ENCODE measurements around the gene LTBP2.

LTBP2 gene

GRCh38 chr14:74587363-74587707, 24.7 kb downstream of the LTBP2 start:
- no peak for DNase-seq

- DNase-seq = no peak
These were observed 25.2 kb downstream of the LTBP2 start for GRCh38 chr14:74586681-74587362.

- no peak for DNase-seq
These were observed 26.4 kb downstream of the LTBP2 start for GRCh38 chr14:74585406-74586335.

DNA sequence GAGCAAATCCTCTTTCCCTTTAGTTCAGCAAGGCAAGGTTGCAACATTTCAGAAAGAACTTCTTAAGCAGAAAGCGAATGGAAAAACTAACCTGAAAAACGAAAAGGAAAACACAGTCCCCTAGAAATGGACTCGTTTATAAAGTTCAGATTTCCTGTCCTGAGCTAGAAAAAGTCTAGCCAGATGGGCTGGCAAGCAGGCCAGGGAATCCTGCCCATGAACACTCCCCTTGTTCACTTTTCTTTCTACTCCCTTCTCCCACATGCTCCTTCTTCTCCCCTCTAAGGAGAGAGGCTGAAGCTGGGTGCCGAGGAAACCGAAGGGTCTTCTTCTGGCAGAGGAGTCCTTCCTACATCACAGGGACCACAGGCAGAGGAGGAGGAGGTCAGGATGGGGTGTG, 27.1 kb downstream of the LTBP2 start:
- DNase-seq = no peak

DNA sequence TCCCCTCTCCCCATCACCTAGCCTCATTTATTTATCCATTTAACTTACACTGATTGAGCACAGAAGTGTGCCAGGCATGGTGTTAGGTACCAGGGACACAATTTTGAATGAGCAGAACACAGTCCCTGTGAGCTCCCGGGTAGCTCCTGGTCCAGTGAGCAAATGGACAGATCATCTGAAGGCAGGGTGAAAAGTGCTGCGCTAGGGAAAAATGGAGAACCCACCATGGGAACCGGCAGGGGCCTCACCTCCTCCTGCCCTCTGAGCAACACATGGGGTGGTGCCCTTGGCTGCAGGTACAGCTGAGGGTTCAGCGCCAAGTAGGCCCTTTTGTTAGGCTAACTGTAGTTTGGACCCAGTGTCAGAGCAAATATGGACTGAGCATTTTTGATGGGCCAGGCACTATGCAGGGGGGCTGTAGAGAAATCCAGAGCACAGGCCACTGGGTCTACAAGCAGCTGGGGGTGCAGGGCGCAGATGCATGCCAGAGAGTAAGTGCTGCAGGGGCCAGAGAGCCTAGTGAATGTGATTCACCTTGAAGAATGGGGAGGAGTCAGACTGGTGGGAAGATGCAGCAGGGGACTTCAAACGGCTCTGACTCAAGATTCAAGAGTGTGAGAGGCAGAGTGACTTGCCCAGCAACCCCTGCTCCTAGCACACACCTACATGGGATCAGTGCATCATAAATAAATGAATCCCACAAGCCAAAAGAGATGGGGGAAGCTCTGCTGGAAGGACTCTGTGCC, 28.2 kb downstream of the LTBP2 start:
- DNase-seq = peak; percentile 48

GRCh38 chr14:74582910-74583581, 29.0 kb downstream of the LTBP2 start:
- DNase-seq = no peak

- DNase-seq = no peak
These were observed 31.8 kb downstream of the LTBP2 start for GRCh38 chr14:74580275-74580672.

GRCh38 chr14:74579447-74580274, 32.4 kb downstream of the LTBP2 start:
- peak; percentile 61 for DNase-seq

- DNase-seq = no peak
These were observed 33.6 kb downstream of the LTBP2 start for GRCh38 chr14:74578479-74578878.

- no peak for DNase-seq
These were observed 34.1 kb downstream of the LTBP2 start for GRCh38 chr14:74577948-74578275.

- no peak for DNase-seq
These were observed 34.6 kb downstream of the LTBP2 start for GRCh38 chr14:74577247-74577947.

- DNase-seq = no peak
These were observed 36.1 kb downstream of the LTBP2 start for GRCh38 chr14:74575936-74576335.

- DNase-seq = no peak
These were observed 36.5 kb downstream of the LTBP2 start for GRCh38 chr14:74575507-74575906.

DNA sequence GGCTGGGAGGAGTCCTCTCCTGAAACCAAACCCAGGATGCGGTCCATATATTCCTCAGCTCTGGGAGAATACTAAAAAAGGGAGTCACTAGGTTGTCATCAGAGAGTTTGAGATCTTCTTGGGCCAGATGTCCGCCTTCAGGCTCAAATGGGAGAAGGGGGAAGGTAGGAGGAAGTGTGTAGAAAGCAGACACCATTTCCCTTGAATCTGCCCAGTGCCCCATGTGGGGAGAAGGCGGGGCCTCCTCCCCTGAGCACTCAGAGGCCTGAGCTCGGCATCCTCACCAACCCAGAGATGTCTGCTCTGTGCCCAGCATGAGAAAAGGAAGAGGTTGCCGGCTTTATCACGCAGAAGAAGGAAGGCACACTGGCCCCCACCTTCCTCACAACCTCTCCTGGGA, 37.3 kb downstream of the LTBP2 start:
- no peak for DNase-seq

DNA sequence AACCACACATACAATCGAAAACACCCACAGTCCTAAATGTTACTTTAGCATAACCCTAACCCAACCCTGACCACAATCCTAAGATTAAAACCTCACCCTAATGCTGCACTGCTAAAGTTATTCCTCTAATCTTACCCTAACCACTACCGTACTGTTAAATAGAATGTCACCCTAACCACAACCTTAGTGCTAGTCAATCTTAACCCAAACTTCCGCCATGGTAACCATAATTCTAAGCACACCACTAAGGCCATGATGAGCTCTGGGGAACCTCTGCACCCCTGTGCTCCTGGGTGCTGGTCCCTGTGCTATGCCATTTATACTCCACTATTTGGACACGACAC, 38.0 kb downstream of the LTBP2 start:
- no peak for DNase-seq

- DNase-seq = no peak
These were observed 38.5 kb downstream of the LTBP2 start for GRCh38 chr14:74573421-74574089.

- no peak for DNase-seq
These were observed 39.2 kb downstream of the LTBP2 start for GRCh38 chr14:74572726-74573301.

GRCh38 chr14:74571901-74572725, 39.9 kb downstream of the LTBP2 start:
- peak; percentile 23 for DNase-seq

DNA sequence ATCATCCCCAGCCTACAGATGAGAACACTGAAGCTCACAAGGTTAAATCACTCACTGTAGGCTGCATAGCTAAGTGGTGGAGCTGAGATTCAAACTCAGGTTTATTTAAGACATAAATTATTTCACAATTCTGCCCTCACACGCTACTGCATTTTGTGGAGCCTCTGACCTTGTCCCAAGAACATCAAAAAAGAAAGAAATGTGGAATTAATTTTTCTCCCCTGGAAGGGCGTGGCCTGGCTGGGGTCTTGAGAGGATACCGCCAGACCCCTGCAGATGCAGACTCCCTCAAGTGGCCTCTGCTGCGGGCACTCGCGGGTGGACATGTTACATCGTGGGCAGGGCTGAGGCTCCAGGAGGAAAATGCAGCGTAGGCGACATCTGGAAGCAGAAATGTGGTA, 40.6 kb downstream of the LTBP2 start:
- DNase-seq = no peak

- DNase-seq = no peak
These were observed 41.3 kb downstream of the LTBP2 start for GRCh38 chr14:74570696-74571095.

Data from stimulated activated CD4-positive, alpha-beta T cell treated with anti-CD3 and anti-CD28 coated beads, Interleukin-4, amount 100 ng/mL, for 24 hours (primary cell).